SJCRH30 (cell line): ENCODE measurements around the gene HOXA9. TPM values are rescaled to one million over a fixed set of nuclear protein-coding genes. Genes with fewer than 3 reads are reported as not detected.

Experiments used
- DNase-seq, 2 experiments: peaks; one replicate each; pipeline ENCODE4 v3.0.0-alpha.2; 2015 to 2020
- H3K27ac ChIP-seq: fragments of 250-450 bp; sonication (Bioruptor Pico); 2 replicates; pipeline ENCODE4 v1.5.1; 2020; ENCODE audit warnings: mild to moderate bottlenecking, moderate library complexity
- H3K27me3 ChIP-seq: fragments of 250-450 bp; sonication (Bioruptor Pico); 2 replicates; pipeline ENCODE4 v1.5.1; 2020; ENCODE audit warnings: mild to moderate bottlenecking, moderate library complexity
- H3K36me3 ChIP-seq: fragments of 250-450 bp; sonication (Bioruptor Pico); 2 replicates; pipeline ENCODE4 v1.5.1; 2020; ENCODE audit warnings: mild to moderate bottlenecking, moderate library complexity
- H3K4me1 ChIP-seq: fragments of 250-450 bp; sonication (Bioruptor Pico); 2 replicates; pipeline ENCODE4 v1.5.1; 2020; ENCODE audit warnings: mild to moderate bottlenecking, moderate library complexity
- H3K4me3 ChIP-seq: fragments of 250-450 bp; sonication (Bioruptor Pico); 2 replicates; pipeline ENCODE4 v1.5.1; 2020; ENCODE audit warnings: mild to moderate bottlenecking, moderate library complexity
- H3K9me3 ChIP-seq: fragments of 250-450 bp; sonication (Bioruptor Pico); replicated peaks from 2 replicates; pipeline ENCODE4 v1.5.1; 2020; ENCODE audit warnings: mild to moderate bottlenecking, moderate library complexity
- total RNA-seq: library from RNA; depleted of rRNA; stranded (reverse); fragments of >200 nt; shearing (Covaris generic); gene quantifications from 2 replicates; pipeline ENCODE4 v1.2.3, GENCODE V29; 2014

HOXA9 gene
- total RNA-seq, 1 experiment from 2014 or later: 0.30 TPM

GRCh38 chr7:27161214-27161720 lies 4.1 kb downstream of the HOXA9 start:
- peak overlapping the region; percentile 77 for H3K4me3 ChIP-seq
- DNase-seq: no peak
- no peaks in the 10 kb centered on the region for H3K36me3 ChIP-seq
- H3K27me3 ChIP-seq: no peaks in the 10 kb centered on the region
- no peaks in the 10 kb centered on the region for H3K9me3 ChIP-seq
- peaks cover 3% of the 10 kb centered on the region; the same call in 1 of the 2 replicates for H3K4me1 ChIP-seq
- peak overlapping the region; percentile 95 for H3K27ac ChIP-seq

DNA sequence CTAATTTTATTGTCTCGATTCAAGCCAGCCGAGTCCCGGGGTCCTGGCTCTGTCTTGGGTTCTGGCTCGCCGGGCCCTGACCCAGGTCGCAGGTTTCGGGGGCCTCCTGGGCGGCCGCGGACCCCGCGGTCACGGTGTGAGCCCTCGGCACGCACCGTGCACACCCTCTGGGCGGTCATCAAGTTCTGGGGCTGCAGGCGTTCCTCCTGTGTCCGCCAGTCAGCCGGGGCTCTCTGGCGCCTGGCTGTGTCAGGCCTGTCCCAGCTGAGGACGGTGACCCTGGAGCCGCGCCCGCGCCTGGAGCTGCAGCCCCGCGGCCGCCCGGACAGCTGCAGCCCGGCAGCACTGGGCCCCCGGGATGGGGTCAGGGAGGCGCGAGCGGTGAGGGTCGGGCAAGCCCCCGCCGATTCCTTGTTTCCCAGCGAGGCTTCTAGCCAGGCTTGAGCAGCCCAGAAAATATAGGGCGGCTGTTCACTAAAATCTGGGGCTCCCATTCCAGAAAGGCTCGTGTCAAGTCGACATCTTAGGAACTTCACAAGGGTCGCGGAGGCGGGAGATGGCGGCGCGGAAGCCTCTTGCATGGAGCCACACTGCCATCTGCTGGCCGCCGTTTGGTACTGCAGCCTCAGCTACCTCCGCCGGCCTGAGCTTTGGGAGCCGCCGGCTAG lies 4.7 kb downstream of the HOXA9 start:
- Histone ChIP-seq H3K4me3 (peak overlapping the region; percentile 77), H3K27me3 (no peaks in the 10 kb centered on the region), H3K27ac (peak overlapping the region; percentile 95), H3K4me1 (peaks cover 3% of the 10 kb centered on the region; the same call in 1 of the 2 replicates), H3K9me3 (no peaks in the 10 kb centered on the region), H3K36me3 (no peaks in the 10 kb centered on the region)
- peak; percentile 92 to 95 for DNase-seq

DNA sequence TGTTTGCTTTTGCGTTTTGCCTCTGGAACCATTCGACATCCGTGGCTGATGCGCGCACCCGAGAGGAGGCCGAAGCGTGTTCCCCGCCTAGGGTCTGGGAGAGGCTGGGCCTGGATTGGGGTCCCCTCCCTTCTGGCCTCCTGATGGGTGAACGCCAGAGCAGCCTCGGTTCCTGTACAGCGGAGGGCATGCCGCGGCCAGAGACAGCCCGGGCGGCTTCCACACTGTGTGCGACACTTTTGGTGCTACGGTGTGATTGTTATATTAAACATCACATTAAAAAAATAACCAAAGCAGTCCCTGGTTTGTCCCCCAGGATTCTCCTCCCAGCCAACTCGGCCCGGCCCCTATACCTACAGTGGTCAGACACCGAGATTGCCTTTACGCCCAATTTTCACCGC lies 5.2 kb downstream of the HOXA9 start:
- H3K9me3 ChIP-seq: no peaks in the 10 kb centered on the region
- H3K36me3 ChIP-seq: no peaks in the 10 kb centered on the region
- DNase-seq: no peak
- H3K27me3 ChIP-seq: no peaks in the 10 kb centered on the region
- H3K4me3 ChIP-seq: peak overlapping the region; percentile 77
- H3K4me1 ChIP-seq: peaks cover 3% of the 10 kb centered on the region; the same call in 1 of the 2 replicates
- peak overlapping the region; percentile 95 for H3K27ac ChIP-seq

GRCh38 chr7:27159266-27160144 lies 5.8 kb downstream of the HOXA9 start:
- Histone ChIP-seq H3K4me3 (no peak overlapping the region), H3K27ac (peak overlapping the region; percentile 95; the same call in 1 of the 2 replicates), H3K9me3 (no peaks in the 10 kb centered on the region), H3K4me1 (peaks cover 3% of the 10 kb centered on the region; the same call in 1 of the 2 replicates), H3K36me3 (no peaks in the 10 kb centered on the region), H3K27me3 (no peaks in the 10 kb centered on the region)
- no peak for DNase-seq

DNA sequence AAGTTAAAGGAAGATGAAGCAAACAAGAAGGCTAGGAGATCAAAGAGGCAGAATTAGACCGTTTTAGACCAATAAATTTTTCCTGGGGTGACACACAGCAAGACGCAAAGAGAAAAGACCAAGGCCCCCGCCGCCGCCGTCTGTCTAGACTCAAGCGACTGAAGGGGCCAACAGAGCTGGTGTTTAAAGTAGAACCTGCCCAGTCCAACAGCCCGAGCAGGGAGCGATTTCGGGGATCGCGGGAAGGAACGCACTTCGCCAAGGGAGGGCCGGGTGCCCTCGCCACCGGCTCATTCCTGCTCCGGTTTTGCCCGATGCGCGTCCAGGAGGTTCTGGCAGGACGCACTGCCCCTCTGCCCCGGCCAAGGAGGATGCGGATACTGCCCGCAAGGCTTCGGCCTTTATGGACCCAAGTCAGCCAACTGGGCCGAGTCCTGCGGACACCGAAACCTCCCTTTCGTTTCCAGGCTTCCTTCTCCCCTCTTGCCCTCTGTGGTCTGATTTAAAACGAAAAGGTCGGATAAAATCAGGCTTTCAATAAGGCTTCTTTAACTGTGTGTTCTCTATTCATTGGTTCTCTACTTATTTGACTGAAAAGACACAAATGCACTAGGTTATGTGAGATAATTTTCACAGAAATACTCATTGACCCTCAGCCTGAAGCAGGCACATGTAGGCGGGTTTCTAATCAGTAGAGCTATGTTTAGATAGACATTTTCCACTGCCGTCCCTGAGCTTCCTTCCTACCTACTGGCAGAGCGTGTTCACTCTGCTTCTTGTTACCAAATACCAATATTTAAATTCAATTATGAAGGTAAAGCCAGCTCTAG lies 6.7 kb downstream of the HOXA9 start:
- Histone ChIP-seq H3K27ac (no peak overlapping the region), H3K27me3 (no peaks in the 10 kb centered on the region), H3K4me3 (no peak overlapping the region), H3K9me3 (no peaks in the 10 kb centered on the region), H3K4me1 (peaks cover 3% of the 10 kb centered on the region; the same call in 1 of the 2 replicates), H3K36me3 (no peaks in the 10 kb centered on the region)
- DNase-seq: no peak

DNA sequence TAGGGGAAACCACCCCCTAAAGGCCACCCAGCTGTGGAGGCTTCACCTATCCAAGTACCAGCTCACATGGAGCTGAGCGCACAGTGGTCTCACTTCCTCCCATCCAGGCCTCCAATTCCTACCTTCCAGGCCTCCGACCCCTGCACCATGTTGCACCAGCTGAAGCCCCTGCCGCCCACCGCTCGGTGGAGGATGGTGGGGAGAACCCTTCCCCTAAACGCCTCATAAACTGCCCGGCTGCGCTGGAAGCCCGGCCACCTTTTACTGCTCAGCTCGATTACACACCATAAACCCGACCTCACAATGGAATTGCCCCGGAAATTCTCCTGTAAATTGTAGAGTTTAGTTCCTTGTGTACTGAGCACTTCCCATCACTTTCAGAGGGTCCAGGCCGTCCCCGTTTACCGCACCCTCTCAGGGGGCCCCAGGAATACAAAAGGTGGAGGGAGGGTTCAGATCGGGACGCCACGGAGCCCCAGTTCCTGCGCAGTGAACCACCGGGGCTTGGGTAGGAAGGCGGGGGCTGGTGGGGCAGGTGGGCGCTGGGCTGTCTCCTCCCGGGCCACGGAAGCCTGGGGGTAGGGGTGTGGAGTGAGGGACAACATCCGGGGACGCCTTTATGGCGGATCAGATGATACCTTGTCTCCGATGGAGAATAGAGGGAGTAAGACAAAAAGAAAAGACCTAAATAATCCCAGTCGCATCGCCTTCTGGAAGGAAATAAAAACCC lies 7.5 kb downstream of the HOXA9 start:
- Histone ChIP-seq H3K4me3 (no peak overlapping the region), H3K9me3 (no peaks in the 10 kb centered on the region), H3K36me3 (no peaks in the 10 kb centered on the region), H3K27me3 (no peaks in the 10 kb centered on the region), H3K4me1 (peaks cover 3% of the 10 kb centered on the region; the same call in 1 of the 2 replicates), H3K27ac (no peak overlapping the region)
- no peak for DNase-seq

GRCh38 chr7:27156916-27157701 lies 8.2 kb downstream of the HOXA9 start:
- Histone ChIP-seq H3K36me3 (no peaks in the 10 kb centered on the region), H3K9me3 (no peaks in the 10 kb centered on the region), H3K4me3 (peak overlapping the region; percentile 82), H3K27me3 (no peaks in the 10 kb centered on the region), H3K4me1 (peaks cover 3% of the 10 kb centered on the region; the same call in 1 of the 2 replicates), H3K27ac (peak overlapping the region; percentile 80)
- no peak for DNase-seq

DNA sequence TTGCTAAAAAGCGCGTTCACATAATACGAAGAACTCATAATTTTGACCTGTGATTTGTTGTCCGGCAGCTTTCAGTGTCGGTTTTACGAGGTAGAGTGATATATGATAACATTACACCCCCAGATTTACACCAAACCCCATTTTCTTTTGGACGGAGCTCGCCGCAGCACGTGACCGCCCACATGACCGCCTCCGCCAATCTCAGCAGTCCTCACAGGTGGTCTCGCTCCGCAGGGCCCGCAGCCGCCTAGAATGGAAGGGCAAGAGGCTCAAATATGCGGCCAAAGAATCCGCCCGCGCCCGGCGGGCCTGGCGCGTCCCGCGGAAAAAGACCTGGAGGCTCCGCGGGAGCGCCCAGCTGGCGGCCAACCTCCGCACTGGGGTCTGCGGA lies 8.8 kb downstream of the HOXA9 start, which contains the start of gene HOXA7:
Gene HOXA7, minus strand, starts transcription at position 168 of the 391 bp plus-strand sequence. Its CDS starts 130 bp downstream, at position 38.
- peak within 1 kb of the TSS; percentile 80 for H3K27ac ChIP-seq
- H3K36me3 ChIP-seq: no peaks in the 10 kb centered on the region
- peaks cover 3% of the 10 kb centered on the region; the same call in 1 of the 2 replicates for H3K4me1 ChIP-seq
- DNase-seq: peak; percentile 90 to 92
- H3K4me3 ChIP-seq: peak within 1 kb of the TSS; percentile 82
- H3K27me3 ChIP-seq: no peaks in the 10 kb centered on the region
- H3K9me3 ChIP-seq: no peaks in the 10 kb centered on the region

DNA sequence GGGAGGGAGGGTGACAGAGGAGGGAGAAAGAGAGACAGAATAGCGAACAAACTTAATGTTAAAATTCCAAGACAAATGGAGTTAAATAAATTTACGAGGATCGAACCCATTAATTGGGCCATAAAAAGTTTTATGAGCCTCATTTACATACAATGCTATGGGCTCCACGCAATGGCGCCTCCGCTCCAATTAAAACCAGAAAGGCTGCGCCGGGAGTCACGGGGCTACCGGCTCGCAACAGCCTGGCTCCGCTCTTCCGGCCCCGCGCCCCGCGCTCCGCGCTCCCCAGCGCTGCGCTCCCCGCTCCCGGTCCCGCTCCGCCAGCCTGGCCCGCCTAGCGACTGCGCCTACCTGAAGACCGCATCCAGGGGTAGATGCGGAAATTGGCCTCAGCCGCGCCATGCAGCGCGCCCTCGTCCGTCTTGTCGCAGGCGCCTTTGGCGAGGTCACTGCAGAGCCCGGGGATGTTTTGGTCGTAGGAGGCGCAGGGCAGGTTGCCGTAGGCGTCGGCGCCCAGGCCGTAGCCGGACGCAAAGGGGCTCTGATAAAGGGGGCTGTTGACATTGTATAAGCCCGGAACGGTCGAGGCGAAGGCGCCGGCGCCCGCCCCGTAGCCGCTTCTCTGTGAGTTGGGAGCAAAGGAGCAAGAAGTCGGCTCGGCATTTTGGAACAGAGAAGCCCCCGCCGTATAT lies 9.4 kb downstream of the HOXA9 start:
- Histone ChIP-seq H3K27ac (peak overlapping the region; percentile 80), H3K4me3 (peak overlapping the region; percentile 82), H3K9me3 (no peaks in the 10 kb centered on the region), H3K36me3 (no peaks in the 10 kb centered on the region), H3K27me3 (no peaks in the 10 kb centered on the region), H3K4me1 (peaks cover 3% of the 10 kb centered on the region; the same call in 1 of the 2 replicates)
- peak; percentile 51 to 60 for DNase-seq

GRCh38 chr7:27154901-27155815 lies 10.2 kb downstream of the HOXA9 start:
- Histone ChIP-seq H3K27me3 (no peaks in the 10 kb centered on the region), H3K27ac (peak overlapping the region; percentile 80), H3K9me3 (no peaks in the 10 kb centered on the region), H3K36me3 (no peaks in the 10 kb centered on the region), H3K4me3 (peak overlapping the region; percentile 82), H3K4me1 (peaks cover 3% of the 10 kb centered on the region; the same call in 1 of the 2 replicates)
- DNase-seq: no peak

DNA sequence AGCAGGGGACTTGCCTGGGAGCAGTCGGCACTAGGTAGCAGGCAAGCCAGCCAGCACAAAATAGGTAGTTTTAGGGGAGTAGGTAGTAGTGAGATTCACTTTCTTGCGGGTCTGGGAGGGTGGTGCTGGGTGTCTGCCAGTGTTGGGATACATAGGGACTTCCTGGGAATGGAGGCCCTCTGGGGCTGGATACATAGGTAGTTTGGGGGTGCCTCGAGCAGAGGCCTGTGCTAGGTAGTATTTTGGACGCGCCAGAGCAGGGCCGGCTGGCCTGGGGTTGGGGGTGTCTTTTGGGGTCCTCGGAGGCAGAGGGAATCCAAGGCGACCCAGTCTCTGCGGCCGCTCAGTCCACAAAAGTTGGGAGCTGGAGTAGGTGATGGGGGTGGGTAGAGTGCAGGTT lies 11.0 kb downstream of the HOXA9 start:
- no peak for DNase-seq
- Histone ChIP-seq H3K4me1 (peaks cover 3% of the 10 kb centered on the region; the same call in 1 of the 2 replicates), H3K27ac (no peak overlapping the region), H3K4me3 (no peak overlapping the region), H3K36me3 (no peaks in the 10 kb centered on the region), H3K27me3 (no peaks in the 10 kb centered on the region), H3K9me3 (no peaks in the 10 kb centered on the region)

GRCh38 chr7:27153526-27153925 lies 11.8 kb downstream of the HOXA9 start:
- Histone ChIP-seq H3K9me3 (no peaks in the 10 kb centered on the region), H3K4me1 (peaks cover 3% of the 10 kb centered on the region; the same call in 1 of the 2 replicates), H3K27me3 (no peaks in the 10 kb centered on the region), H3K4me3 (no peak overlapping the region), H3K27ac (no peak overlapping the region), H3K36me3 (no peaks in the 10 kb centered on the region)
- no peak for DNase-seq
